Neuronal stem cell (in vitro differentiated cells): Measurements from ENCODE around the gene TBX6.
A peak's percentile ranks its signal among the peaks of the same experiment; 100 is the strongest.

Experiments used
- DNase-seq: peaks from one replicate; pipeline ENCODE4 v3.0.0-alpha.2; 2013; ENCODE audit warnings: low spot score
- H2AFZ ChIP-seq: one replicate; pipeline ENCODE4 v1.6.1; 2013; ENCODE audit warnings: mild to moderate bottlenecking, low read length, inconsistent platforms
- H2AK5ac ChIP-seq: 2 replicates; pipeline ENCODE4 v1.6.1; 2013; ENCODE audit warnings: low read depth, mild to moderate bottlenecking, inconsistent platforms, low read length, moderate library complexity, mixed read lengths
- H2BK120ac ChIP-seq: 2 replicates; pipeline ENCODE4 v1.6.1; 2013; ENCODE audit warnings: low read depth, mild to moderate bottlenecking, inconsistent platforms, low read length, moderate library complexity, mixed read lengths
- H2BK12ac ChIP-seq: one replicate; pipeline ENCODE4 v1.6.1; 2013; ENCODE audit warnings: low read length, inconsistent platforms
- H2BK15ac ChIP-seq: 2 replicates; pipeline ENCODE4 v1.6.1; 2013; ENCODE audit warnings: mild to moderate bottlenecking, low read length, inconsistent platforms, mixed read lengths
- H2BK5ac ChIP-seq: one replicate; pipeline ENCODE4 v1.6.1; 2013; ENCODE audit warnings: inconsistent platforms, mild to moderate bottlenecking, low read length, moderate library complexity
- H3K14ac ChIP-seq: one replicate; pipeline ENCODE4 v1.6.1; 2013; ENCODE audit warnings: low read length, inconsistent platforms
- H3K18ac ChIP-seq: 2 replicates; pipeline ENCODE4 v1.6.1; 2013; ENCODE audit warnings: low read length, inconsistent platforms
- H3K23ac ChIP-seq: 2 replicates; pipeline ENCODE4 v1.6.1; 2013; ENCODE audit warnings: low read depth, mild to moderate bottlenecking, mixed read lengths, low read length, inconsistent platforms; ENCODE audit not compliant: poor library complexity
- H3K27ac ChIP-seq: replicated peaks from 3 replicates; pipeline ENCODE4 v1.5.1; 2013; ENCODE audit warnings: low read length, inconsistent platforms
- H3K27me3 ChIP-seq, 3 experiments: 2 replicates each; pipeline ENCODE4 v1.6.1; 2013; ENCODE audit warnings: low read length in 3 of 3, mild to moderate bottlenecking in 2 of 3, inconsistent platforms in 1 of 3, low read depth in 1 of 3, mixed read lengths in 1 of 3, moderate library complexity in 1 of 3; ENCODE audit not compliant: control insufficient read depth in 3 of 3, insufficient read depth in 3 of 3
- H3K36me3 ChIP-seq, 2 donors: replicated peaks in 1 of 2; 2 replicates each; pipeline ENCODE4 v1.6.1; 2013; ENCODE audit warnings: low read length in 2 of 2; ENCODE audit not compliant: control insufficient read depth in 2 of 2, insufficient read depth in 2 of 2
- H3K4ac ChIP-seq: 2 replicates; pipeline ENCODE4 v1.6.1; 2013; ENCODE audit warnings: inconsistent platforms, mild to moderate bottlenecking, low read length, moderate library complexity
- H3K4me1 ChIP-seq, 2 donors: 1 replicate in 1 of 2; 2 replicates in 1 of 2; pipeline ENCODE4 v1.6.1; 2013; ENCODE audit warnings: low read length in 2 of 2, low read depth in 1 of 2; ENCODE audit not compliant: control insufficient read depth in 2 of 2, insufficient read depth in 1 of 2
- H3K4me2 ChIP-seq: one replicate; pipeline ENCODE4 v1.6.1; 2013; ENCODE audit warnings: mild to moderate bottlenecking, low read length, inconsistent platforms; ENCODE audit not compliant: insufficient read depth, poor library complexity, severe bottlenecking
- H3K4me3 ChIP-seq, 2 donors: 2 replicates each; pipeline ENCODE4 v1.5.1; 2013; ENCODE audit warnings: low read length in 2 of 2, mild to moderate bottlenecking in 2 of 2, inconsistent platforms in 1 of 2, moderate library complexity in 1 of 2
- H3K79me1 ChIP-seq: one replicate; pipeline ENCODE4 v1.6.1; 2013; ENCODE audit warnings: low read depth, mild to moderate bottlenecking, inconsistent platforms, low read length, moderate library complexity
- H3K9ac ChIP-seq: one replicate; pipeline ENCODE4 v1.6.1; 2013; ENCODE audit warnings: mild to moderate bottlenecking, low read depth, low read length, inconsistent platforms; ENCODE audit not compliant: poor library complexity
- H3K9me3 ChIP-seq, 2 donors: replicated peaks in 1 of 2; 2 replicates each; pipeline versions ENCODE3 to v1.6.1; 2013; ENCODE audit warnings: low read length in 2 of 2, mild to moderate bottlenecking in 2 of 2, inconsistent platforms in 1 of 2, low read depth in 1 of 2, mixed read lengths in 1 of 2, moderate library complexity in 1 of 2; ENCODE audit not compliant: control insufficient read depth in 2 of 2, insufficient read depth in 1 of 2
- H4K8ac ChIP-seq: one replicate; pipeline ENCODE4 v1.6.1; 2013; ENCODE audit warnings: low read depth, mild to moderate bottlenecking, inconsistent platforms, low read length, moderate library complexity
- H4K91ac ChIP-seq: one replicate; pipeline ENCODE4 v1.6.1; 2013; ENCODE audit warnings: low read length, low read depth, mild to moderate bottlenecking, inconsistent platforms; ENCODE audit not compliant: poor library complexity
- WGBS, 2 donors: extraction: QIAGEN DNeasy Blood & Tissue Kit; methylation state at CpG; one replicate each; pipeline ENCODE4 v1.1.7; 2013; ENCODE audit warnings: missing lambda C conversion rate in 2 of 2, mixed read lengths in 1 of 2; ENCODE audit not compliant: insufficient read length in 2 of 2, insufficient replicate concordance in 1 of 2; ENCODE audit errors: extremely low coverage in 2 of 2; 5-methylcytosine and 5-hydroxymethylcytosine counted together

TBX6 gene

GRCh38 chr16:30076276-30076791 is 15.4 kb downstream of the TBX6 start:
- no peak overlapping the region for H3K4ac ChIP-seq
- peaks cover 34 to 62% of the 10 kb centered on the region in 2 donors for H3K36me3 ChIP-seq
- WGBS, 2 donors, result no CpG with 5 or more reads among the region's 33 CpGs
- no peaks in the 10 kb centered on the region for H3K9me3 ChIP-seq
- H2BK15ac ChIP-seq, result peak overlapping the region; percentile 13
- H3K79me1 ChIP-seq, result peaks cover 19% of the 10 kb centered on the region
- H3K18ac ChIP-seq, result peak overlapping the region; percentile 76
- H2BK12ac ChIP-seq, result no peak overlapping the region
- peak overlapping the region; percentile 91 for H2BK5ac ChIP-seq
- no peak overlapping the region for H4K91ac ChIP-seq
- H3K4me2 ChIP-seq, result peak overlapping the region; percentile 92
- no peak overlapping the region for H3K27ac ChIP-seq
- H2BK120ac ChIP-seq, result no peak overlapping the region
- peak overlapping the region; percentile 98 for H3K9ac ChIP-seq
- no peak overlapping the region for H4K8ac ChIP-seq
- H3K4me3 ChIP-seq, result peak overlapping the region; percentile 96 to 97
- peak overlapping the region; percentile 95 for H2AK5ac ChIP-seq
- H3K27me3 ChIP-seq, result peaks cover 0 to 2% (median 0%) of the 10 kb centered on the region in 3 experiments
- H3K4me1 ChIP-seq, result peaks cover 4 to 6% of the 10 kb centered on the region in 2 donors
- H2AFZ ChIP-seq, result peak overlapping the region; percentile 95
- H3K23ac ChIP-seq, result peak overlapping the region; percentile 98
- DNase-seq, result no peak
- H3K14ac ChIP-seq, result peak overlapping the region; percentile 78

GRCh38 chr16:30075503-30076275 is 16.0 kb downstream of the TBX6 start, which contains the start of gene PPP4C:
PPP4C (plus strand) TSS chr16:30075994; CDS start chr16:30076378, 384 bp downstream.
- peak within 1 kb of the TSS; percentile 95 for H2AFZ ChIP-seq
- no peak within 1 kb of the TSS for H2BK120ac ChIP-seq
- peak within 1 kb of the TSS; percentile 92 for H3K4me2 ChIP-seq
- H3K23ac ChIP-seq, result peak within 1 kb of the TSS; percentile 98
- peak within 1 kb of the TSS; percentile 96 to 97 for H3K4me3 ChIP-seq
- H4K8ac ChIP-seq, result no peak within 1 kb of the TSS
- H3K9ac ChIP-seq, result peak within 1 kb of the TSS; percentile 98
- H3K4ac ChIP-seq, result no peak within 1 kb of the TSS
- DNase-seq, result peak; percentile 78
- H2BK12ac ChIP-seq, result no peak within 1 kb of the TSS
- H3K79me1 ChIP-seq, result peaks cover 19% of the 10 kb centered on the region
- H2AK5ac ChIP-seq, result peak within 1 kb of the TSS; percentile 95
- no CpG with 5 or more reads among the region's 67 CpGs for WGBS, 2 donors
- H3K27me3 ChIP-seq, result peaks cover 0 to 2% (median 0%) of the 10 kb centered on the region in 3 experiments
- peak within 1 kb of the TSS; percentile 77 for H3K27ac ChIP-seq
- peak within 1 kb of the TSS; percentile 97 for H3K18ac ChIP-seq
- H2BK15ac ChIP-seq, result peak within 1 kb of the TSS; percentile 13
- peaks cover 31 to 62% of the 10 kb centered on the region in 2 donors for H3K36me3 ChIP-seq
- no peaks in the 10 kb centered on the region for H3K9me3 ChIP-seq
- H3K4me1 ChIP-seq, result peaks cover 4 to 6% of the 10 kb centered on the region in 2 donors
- peak within 1 kb of the TSS; percentile 78 for H3K14ac ChIP-seq
- H2BK5ac ChIP-seq, result peak within 1 kb of the TSS; percentile 91
- H4K91ac ChIP-seq, result no peak within 1 kb of the TSS

DNA sequence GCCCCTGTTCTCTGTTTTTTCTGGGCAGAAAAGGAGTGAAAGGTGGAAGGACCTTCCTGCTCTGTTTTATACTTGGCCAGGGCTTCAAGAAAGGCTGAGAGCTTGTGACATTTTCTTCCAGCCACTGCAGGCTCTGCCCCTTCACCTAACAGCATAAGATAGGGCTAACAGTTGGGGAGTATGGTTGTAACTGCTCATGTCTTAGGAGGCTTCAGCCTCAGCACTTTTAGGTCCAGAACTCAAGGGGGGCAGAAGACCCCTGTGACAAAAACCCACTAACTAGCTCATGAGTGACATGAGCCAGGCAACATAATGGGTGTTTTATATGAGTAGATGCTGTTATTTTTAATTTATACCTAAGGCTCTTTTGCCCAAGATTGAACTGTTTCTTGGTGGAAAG is 21.2 kb downstream of the TBX6 start:
- Histone ChIP-seq H2BK12ac (no peak overlapping the region), H3K4ac (no peak overlapping the region), H4K8ac (no peak overlapping the region), H2BK120ac (no peak overlapping the region), H3K4me2 (no peak overlapping the region), H2AK5ac (no peak overlapping the region), H3K79me1 (peaks cover 17% of the 10 kb centered on the region), H4K91ac (no peak overlapping the region), H3K9me3 (no peaks in the 10 kb centered on the region), H3K14ac (no peak overlapping the region), H2BK15ac (no peak overlapping the region), H2BK5ac (no peak overlapping the region), H3K23ac (no peak overlapping the region), H2AFZ (no peak overlapping the region), H3K27ac (no peak overlapping the region), H3K27me3 (no peaks in the 10 kb centered on the region), H3K9ac (no peak overlapping the region), H3K4me3 (no peak overlapping the region), H3K18ac (no peak overlapping the region), H3K36me3 (peaks cover 40 to 69% of the 10 kb centered on the region in 2 donors), H3K4me1 (peaks cover 4 to 14% of the 10 kb centered on the region in 2 donors)
- no peak for DNase-seq
